Measurements from ENCODE around the gene VPS13C. TPM values are rescaled to one million over a fixed set of nuclear protein-coding genes. Genes with fewer than 3 reads are reported as not detected.

The VPS13C gene
- total RNA-seq, 1 donor from 2014 or later = 33.6 TPM

GRCh38 chr15:62105266-62105665 is 45.0 kb upstream of the VPS13C start:
- Histone ChIP-seq H3K4me3 (no peak overlapping the region), H3K4me1 (peaks cover 0 to under 1% of the 10 kb centered on the region in 2 donors), H3K27me3 (no peaks in the 10 kb centered on the region), H3K36me3 (no peaks in the 10 kb centered on the region), H3K27ac (no peak overlapping the region), H3K9me3 (no peaks in the 10 kb centered on the region)
- intact Hi-C loops (cut with DNase I) = no loop called here
- TF ChIP-seq, protein P1, sequence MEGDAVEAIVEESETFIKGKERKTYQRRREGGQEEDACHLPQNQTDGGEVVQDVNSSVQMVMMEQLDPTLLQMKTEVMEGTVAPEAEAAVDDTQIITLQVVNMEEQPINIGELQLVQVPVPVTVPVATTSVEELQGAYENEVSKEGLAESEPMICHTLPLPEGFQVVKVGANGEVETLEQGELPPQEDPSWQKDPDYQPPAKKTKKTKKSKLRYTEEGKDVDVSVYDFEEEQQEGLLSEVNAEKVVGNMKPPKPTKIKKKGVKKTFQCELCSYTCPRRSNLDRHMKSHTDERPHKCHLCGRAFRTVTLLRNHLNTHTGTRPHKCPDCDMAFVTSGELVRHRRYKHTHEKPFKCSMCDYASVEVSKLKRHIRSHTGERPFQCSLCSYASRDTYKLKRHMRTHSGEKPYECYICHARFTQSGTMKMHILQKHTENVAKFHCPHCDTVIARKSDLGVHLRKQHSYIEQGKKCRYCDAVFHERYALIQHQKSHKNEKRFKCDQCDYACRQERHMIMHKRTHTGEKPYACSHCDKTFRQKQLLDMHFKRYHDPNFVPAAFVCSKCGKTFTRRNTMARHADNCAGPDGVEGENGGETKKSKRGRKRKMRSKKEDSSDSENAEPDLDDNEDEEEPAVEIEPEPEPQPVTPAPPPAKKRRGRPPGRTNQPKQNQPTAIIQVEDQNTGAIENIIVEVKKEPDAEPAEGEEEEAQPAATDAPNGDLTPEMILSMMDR (IDR thresholded peaks at IDR 0.05) = no peak
- no peak for DNase-seq (ENCODE audit: low spot score in 2 of 2)

- Histone ChIP-seq H3K9me3 (no peaks in the 10 kb centered on the region), H3K36me3 (no peaks in the 10 kb centered on the region), H3K4me3 (no peak overlapping the region), H3K27me3 (no peaks in the 10 kb centered on the region), H3K4me1 (no peaks in the 10 kb centered on the region), H3K27ac (no peak overlapping the region)
- intact Hi-C loops (cut with DNase I) = no loop called here
- DNase-seq (ENCODE audit: low spot score in 2 of 2) = no peak
- TF ChIP-seq, protein P1 (IDR thresholded peaks at IDR 0.05) = no peak
Observed at GRCh38 chr15:62104846-62105245, 44.6 kb upstream of the VPS13C start.

DNA sequence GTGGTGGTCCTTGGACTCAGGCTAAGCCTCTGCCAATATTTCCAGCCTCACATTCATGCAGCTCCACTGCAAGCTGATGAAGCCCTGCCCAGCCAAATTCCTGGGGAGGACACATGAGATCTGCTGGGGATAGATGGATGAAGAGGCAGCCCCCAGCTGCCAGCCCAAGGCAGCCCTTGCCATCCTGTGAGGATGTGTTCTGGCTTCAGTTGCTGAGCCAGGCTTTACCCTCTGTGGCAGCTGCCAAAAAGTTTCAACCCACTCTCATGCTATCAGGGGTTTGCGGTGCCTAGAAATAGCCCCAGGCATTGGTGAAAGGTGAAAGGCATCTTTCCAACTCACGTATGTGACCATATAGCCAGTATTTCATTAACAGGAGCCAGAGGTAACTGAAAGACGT is 44.2 kb upstream of the VPS13C start:
- H3K27me3 ChIP-seq = no peaks in the 10 kb centered on the region
- no peaks in the 10 kb centered on the region for H3K4me1 ChIP-seq
- intact Hi-C loops (cut with DNase I) = no loop called here
- H3K9me3 ChIP-seq = no peaks in the 10 kb centered on the region
- DNase-seq (ENCODE audit: low spot score in 2 of 2) = no peak
- no peak overlapping the region for H3K27ac ChIP-seq
- H3K4me3 ChIP-seq = no peak overlapping the region
- H3K36me3 ChIP-seq = no peaks in the 10 kb centered on the region
- TF ChIP-seq, protein P1 (IDR thresholded peaks at IDR 0.05) = no peak

GRCh38 chr15:62103431-62103830 is 43.2 kb upstream of the VPS13C start:
- DNase-seq (ENCODE audit: low spot score in 2 of 2) = no peak
- H3K27ac ChIP-seq = no peak overlapping the region
- no peak overlapping the region for H3K4me3 ChIP-seq
- H3K36me3 ChIP-seq = no peaks in the 10 kb centered on the region
- intact Hi-C loops (cut with DNase I) = no loop called here
- TF ChIP-seq, protein P1 (IDR thresholded peaks at IDR 0.05) = no peak
- H3K27me3 ChIP-seq = no peaks in the 10 kb centered on the region
- no peaks in the 10 kb centered on the region for H3K9me3 ChIP-seq
- H3K4me1 ChIP-seq = no peaks in the 10 kb centered on the region

- H3K27ac ChIP-seq = peak overlapping the region in 1 of 2 donors; percentile 19
- intact Hi-C loops (cut with DNase I) = no loop called here
- no peaks in the 10 kb centered on the region for H3K36me3 ChIP-seq
- TF ChIP-seq, protein P1 (IDR thresholded peaks at IDR 0.05) = no peak
- DNase-seq (ENCODE audit: low spot score in 2 of 2) = no peak
- no peak overlapping the region for H3K4me3 ChIP-seq
- H3K27me3 ChIP-seq = no peaks in the 10 kb centered on the region
- H3K9me3 ChIP-seq = no peaks in the 10 kb centered on the region
- H3K4me1 ChIP-seq = no peaks in the 10 kb centered on the region
Observed at GRCh38 chr15:62099094-62099601, 38.9 kb upstream of the VPS13C start.

GRCh38 chr15:62094388-62094787 is 34.1 kb upstream of the VPS13C start:
- intact Hi-C loops (cut with DNase I) = no loop called here
- Histone ChIP-seq H3K4me3 (no peak overlapping the region), H3K27me3 (no peaks in the 10 kb centered on the region), H3K36me3 (no peaks in the 10 kb centered on the region), H3K27ac (no peak overlapping the region), H3K4me1 (no peaks in the 10 kb centered on the region), H3K9me3 (no peaks in the 10 kb centered on the region)
- no peak for DNase-seq (ENCODE audit: low spot score in 2 of 2)
- TF ChIP-seq, protein P1 (IDR thresholded peaks at IDR 0.05) = no peak

All from ascending aorta (tissue), 2 donors.